ENCODE results near the gene B4GALNT2. TPM values are rescaled to one million over a fixed set of nuclear protein-coding genes. Genes with fewer than 3 reads are reported as not detected.

The B4GALNT2 gene
- total and polyA plus RNA-seq, 2 of the 13 experiments (the other 11 are each of a cell fraction or from before 2014, with no cell fraction given): not detected

GRCh38 chr17:49106321-49107210, 26.0 kb upstream of the B4GALNT2 start (continued):
- TF ChIP-seq ZBED4 (CRISPR knock-in tag; IDR thresholded peaks at IDR 0.05; ENCODE audit: borderline replicate concordance) (no peak; the same call in 1 of the 2 replicates), PLRG1 (conservative IDR thresholded peaks at IDR 0.05) (no peak), NR3C1 (CRISPR knock-in tag; IDR thresholded peaks at IDR 0.05) (no peak), EZH2 (conservative IDR thresholded peaks at IDR 0.05; ENCODE audit: low read depth, low read length) (no peak), ZBTB25 (CRISPR knock-in tag; IDR thresholded peaks at IDR 0.05) (0 out of 2 replicates have a peak, but pooled peaks have one; percentile 63), ZNF878 (CRISPR knock-in tag; IDR thresholded peaks at IDR 0.05) (peak; percentile 77; the same call in 1 of the 2 replicates), ELF1 (CRISPR knock-in tag; IDR thresholded peaks at IDR 0.05) (no peak), BCL3 (CRISPR knock-in tag; IDR thresholded peaks at IDR 0.05) (no peak), HIVEP1 (CRISPR knock-in tag; IDR thresholded peaks at IDR 0.05) (no peak), NRL (CRISPR knock-in tag; IDR thresholded peaks at IDR 0.05; ENCODE audit: borderline replicate concordance) (no peak), RARA (CRISPR knock-in tag; IDR thresholded peaks at IDR 0.05) (peak; percentile 88), TMF1 (CRISPR knock-in tag; IDR thresholded peaks at IDR 0.05; ENCODE audit: low read depth) (no peak; the same call in 1 of the 2 replicates), ZNF317 (CRISPR knock-in tag; IDR thresholded peaks at IDR 0.05) (no peak), PHF8 (CRISPR knock-in tag; IDR thresholded peaks at IDR 0.05) (peak; percentile 53; the same call in 1 of the 2 replicates), SMAD9 (CRISPR knock-in tag; IDR thresholded peaks at IDR 0.05) (no peak), MAFF (IDR thresholded peaks at IDR 0.05; ENCODE audit: low read depth, low read length) (peak; percentile 41; the same call in 1 of the 2 replicates), ZNF724P (CRISPR knock-in tag; IDR thresholded peaks at IDR 0.05; ENCODE audit: borderline replicate concordance) (no peak), STAG1 (CRISPR knock-in tag; IDR thresholded peaks at IDR 0.05) (peak; percentile 33), ZNF143 (CRISPR knock-in tag; IDR thresholded peaks at IDR 0.05) (peak; percentile 62; the same call in 1 of the 2 replicates)
- TF ChIP-seq, protein P1, sequence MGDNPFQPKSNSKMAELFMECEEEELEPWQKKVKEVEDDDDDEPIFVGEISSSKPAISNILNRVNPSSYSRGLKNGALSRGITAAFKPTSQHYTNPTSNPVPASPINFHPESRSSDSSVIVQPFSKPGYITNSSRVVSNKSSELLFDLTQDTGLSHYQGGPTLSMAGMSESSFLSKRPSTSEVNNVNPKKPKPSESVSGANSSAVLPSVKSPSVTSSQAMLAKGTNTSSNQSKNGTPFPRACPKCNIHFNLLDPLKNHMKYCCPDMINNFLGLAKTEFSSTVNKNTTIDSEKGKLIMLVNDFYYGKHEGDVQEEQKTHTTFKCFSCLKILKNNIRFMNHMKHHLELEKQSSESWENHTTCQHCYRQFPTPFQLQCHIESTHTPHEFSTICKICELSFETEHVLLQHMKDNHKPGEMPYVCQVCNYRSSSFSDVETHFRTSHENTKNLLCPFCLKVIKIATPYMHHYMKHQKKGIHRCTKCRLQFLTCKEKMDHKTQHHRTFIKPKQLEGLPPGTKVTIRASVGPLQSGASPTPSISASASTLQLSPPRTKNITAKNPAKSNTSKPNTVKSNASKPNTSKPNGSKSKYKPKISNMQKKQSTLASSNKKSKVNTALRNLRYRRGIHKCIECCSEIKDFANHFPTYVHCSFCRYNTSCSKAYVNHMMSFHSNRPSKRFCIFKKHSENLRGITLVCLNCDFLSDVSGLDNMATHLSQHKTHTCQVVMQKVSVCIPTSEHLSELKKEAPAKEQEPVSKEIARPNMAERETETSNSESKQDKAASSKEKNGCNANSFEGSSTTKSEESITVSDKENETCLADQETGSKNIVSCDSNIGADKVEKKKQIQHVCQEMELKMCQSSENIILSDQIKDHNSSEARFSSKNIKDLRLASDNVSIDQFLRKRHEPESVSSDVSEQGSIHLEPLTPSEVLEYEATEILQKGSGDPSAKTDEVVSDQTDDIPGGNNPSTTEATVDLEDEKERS (CRISPR knock-in tag; IDR thresholded peaks at IDR 0.05): peak; percentile 27; the same call in 1 of the 2 replicates
